BJ (cell line): ENCODE measurements around the gene MYADML2. TPM values are rescaled to one million over a fixed set of nuclear protein-coding genes. Genes with fewer than 3 reads are reported as not detected.

ENCODE experiments used
- CTCF ChIA-PET: fragments of 350-600 bp; formaldehyde crosslinking; extraction: SDS; loops from one replicate; lab custom pipeline; 2021; ENCODE audit warnings: antibody characterized with exemption, inconsistent platforms; lab: Yijun Ruan, JAX
- POLR2A ChIA-PET: fragments of 300-600 bp; sonication (Branson Sonifier 250); formaldehyde crosslinking; extraction: SDS; loops from one replicate; lab custom pipeline; 2021; ENCODE audit warnings: antibody characterized with exemption; lab: Charles Lee
- DNase-seq: peaks from one replicate; pipeline ENCODE4 v3.0.0-alpha.2; 2011; ENCODE audit warnings: low read depth
- H3K27me3 ChIP-seq: 2 replicates; pipeline ENCODE4 v1.6.0; 2011; ENCODE audit warnings: low read length; ENCODE audit not compliant: control insufficient read depth, insufficient read depth
- H3K36me3 ChIP-seq: 2 replicates; pipeline ENCODE4 v1.5.1; 2011; ENCODE audit warnings: low read length; ENCODE audit not compliant: control insufficient read depth, insufficient read depth
- H3K4me3 ChIP-seq: 2 replicates; pipeline ENCODE4 v1.5.1; 2011; ENCODE audit warnings: low read depth, mild to moderate bottlenecking, control low read depth, low read length
- polyA plus RNA-seq: library from polyadenylated mRNA; depleted of rRNA; stranded (reverse); fragments of >200 nt; gene quantifications from 2 replicates; pipeline ENCODE4 v1.2.3, GENCODE V29; 2011
- TF ChIP-seq, protein P1 (sequence below): IDR thresholded peaks from 2 replicates; pipeline ENCODE4 v1.5.1; 2011; ENCODE audit warnings: low read depth, mild to moderate bottlenecking, control low read depth, inconsistent platforms, low read length, moderate library complexity; ENCODE audit not compliant: insufficient read depth

Gene MYADML2
- polyA plus RNA-seq, 1 experiment: not detected

DNA sequence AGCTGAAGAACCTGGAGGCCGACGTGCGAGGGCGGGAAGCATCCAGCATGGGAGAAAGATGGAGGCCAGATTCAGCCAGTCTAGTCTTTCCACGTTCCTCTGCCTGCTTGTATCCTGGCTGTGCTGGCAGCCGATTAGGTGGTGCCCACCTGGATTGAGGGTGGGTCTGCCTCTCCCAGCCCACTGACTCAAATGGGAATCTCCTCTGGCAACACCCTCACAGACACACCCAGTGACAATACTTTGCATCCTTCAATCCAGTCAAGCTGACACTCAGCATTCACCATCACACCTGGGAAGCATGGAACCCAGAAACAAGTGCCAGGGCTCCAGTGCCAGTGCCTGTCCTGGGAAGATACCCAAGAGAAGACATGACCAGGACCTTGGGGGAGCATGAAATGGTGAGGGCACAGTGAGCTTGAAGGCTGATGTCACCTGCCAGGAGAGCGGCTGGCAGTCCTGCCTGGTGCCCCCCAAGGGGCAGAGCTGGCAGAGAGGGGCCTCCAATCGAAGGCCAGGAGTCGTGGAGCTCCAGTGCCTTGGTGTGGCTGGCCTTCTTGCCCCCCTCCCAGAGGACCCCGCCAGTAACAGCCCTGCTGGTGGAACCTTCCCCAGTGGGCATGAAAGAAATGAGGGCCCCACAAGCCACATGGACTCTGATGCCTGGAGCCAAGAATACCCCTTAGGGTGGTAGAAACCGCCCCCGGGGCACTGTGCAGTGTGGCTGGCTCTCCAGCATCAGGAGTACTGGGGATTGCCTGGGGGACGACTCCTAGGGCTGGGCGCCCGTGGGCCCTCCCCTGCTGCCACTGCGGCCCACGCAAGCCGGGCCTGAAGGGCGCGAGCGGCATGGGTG lies 45.6 kb downstream of the MYADML2 start:
- CTCF ChIA-PET: no interaction called here
- TF ChIP-seq, protein P1, sequence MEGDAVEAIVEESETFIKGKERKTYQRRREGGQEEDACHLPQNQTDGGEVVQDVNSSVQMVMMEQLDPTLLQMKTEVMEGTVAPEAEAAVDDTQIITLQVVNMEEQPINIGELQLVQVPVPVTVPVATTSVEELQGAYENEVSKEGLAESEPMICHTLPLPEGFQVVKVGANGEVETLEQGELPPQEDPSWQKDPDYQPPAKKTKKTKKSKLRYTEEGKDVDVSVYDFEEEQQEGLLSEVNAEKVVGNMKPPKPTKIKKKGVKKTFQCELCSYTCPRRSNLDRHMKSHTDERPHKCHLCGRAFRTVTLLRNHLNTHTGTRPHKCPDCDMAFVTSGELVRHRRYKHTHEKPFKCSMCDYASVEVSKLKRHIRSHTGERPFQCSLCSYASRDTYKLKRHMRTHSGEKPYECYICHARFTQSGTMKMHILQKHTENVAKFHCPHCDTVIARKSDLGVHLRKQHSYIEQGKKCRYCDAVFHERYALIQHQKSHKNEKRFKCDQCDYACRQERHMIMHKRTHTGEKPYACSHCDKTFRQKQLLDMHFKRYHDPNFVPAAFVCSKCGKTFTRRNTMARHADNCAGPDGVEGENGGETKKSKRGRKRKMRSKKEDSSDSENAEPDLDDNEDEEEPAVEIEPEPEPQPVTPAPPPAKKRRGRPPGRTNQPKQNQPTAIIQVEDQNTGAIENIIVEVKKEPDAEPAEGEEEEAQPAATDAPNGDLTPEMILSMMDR: no peak
- Histone ChIP-seq H3K4me3 (peak overlapping the region; percentile 27), H3K36me3 (peaks cover 17% of the 10 kb centered on the region), H3K27me3 (no peaks in the 10 kb centered on the region)
- POLR2A ChIA-PET: no interaction called here
- DNase-seq: no peak

DNA sequence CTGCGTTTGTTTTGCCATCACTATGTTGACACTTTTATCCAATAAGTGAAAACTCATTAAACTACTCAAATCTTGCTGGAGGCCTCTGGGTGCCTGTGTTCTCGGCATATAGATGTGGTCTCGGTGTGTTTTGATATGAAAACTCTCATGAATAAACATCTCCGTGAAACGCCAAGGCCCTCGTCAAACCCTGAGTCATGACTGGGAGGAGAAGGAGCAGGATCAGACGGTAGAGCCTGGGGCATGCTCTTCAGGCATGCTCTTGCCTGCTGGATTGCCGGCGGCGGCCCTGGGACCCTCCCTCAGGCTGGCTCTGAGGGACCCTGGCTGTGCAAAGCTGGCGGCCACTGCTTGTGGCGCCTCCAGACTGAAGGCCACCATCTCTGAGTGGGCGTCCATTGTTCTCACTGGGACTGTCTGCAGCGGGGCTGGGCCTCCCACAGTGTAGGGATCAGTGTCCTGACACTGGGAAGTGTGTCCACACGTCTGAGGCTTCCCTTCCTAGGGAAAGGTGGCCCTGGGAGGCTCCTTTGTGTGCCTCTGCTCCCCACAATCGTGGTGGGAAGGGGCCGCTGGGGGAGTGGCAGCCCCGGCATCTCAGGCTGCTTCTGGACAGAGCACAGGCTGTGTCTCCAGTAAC lies 46.7 kb downstream of the MYADML2 start:
- H3K36me3 ChIP-seq: peaks cover 17% of the 10 kb centered on the region
- ChIA-PET POLR2A (no interaction called here), CTCF (no interaction called here)
- H3K27me3 ChIP-seq: no peaks in the 10 kb centered on the region
- H3K4me3 ChIP-seq: no peak overlapping the region
- TF ChIP-seq, protein P1: no peak
- no peak for DNase-seq

DNA sequence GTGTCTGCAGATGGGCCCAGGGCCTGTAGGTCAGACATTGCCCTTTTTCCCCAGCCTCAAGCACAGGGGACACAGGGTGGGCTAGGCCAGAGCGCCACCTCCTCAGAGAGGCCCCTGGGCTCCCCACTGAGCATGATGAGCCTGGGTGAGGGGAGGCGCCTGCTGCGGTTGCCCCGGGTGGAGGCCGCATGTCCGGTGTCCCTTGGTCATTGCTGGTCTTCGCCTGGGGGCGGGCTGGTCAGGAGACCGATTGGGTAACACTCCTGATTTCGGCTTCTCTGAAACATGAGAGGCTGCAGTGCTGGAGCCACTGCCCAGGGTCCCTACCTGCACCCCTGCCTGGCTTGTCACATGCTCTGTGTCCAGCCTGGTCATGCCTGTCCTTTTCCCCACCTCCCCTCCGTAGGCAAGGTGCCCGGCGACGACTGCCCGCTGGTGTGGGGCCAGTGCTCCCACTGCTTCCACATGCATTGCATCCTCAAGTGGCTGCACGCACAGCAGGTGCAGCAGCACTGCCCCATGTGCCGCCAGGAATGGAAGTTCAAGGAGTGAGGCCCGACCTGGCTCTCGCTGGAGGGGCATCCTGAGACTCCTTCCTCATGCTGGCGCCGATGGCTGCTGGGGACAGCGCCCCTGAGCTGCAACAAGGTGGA lies 47.4 kb downstream of the MYADML2 start:
- POLR2A ChIA-PET: no interaction called here
- DNase-seq: no peak
- no peaks in the 10 kb centered on the region for H3K27me3 ChIP-seq
- no peak overlapping the region for H3K4me3 ChIP-seq
- TF ChIP-seq, protein P1: no peak
- CTCF ChIA-PET: no interaction called here
- peaks cover 17% of the 10 kb centered on the region for H3K36me3 ChIP-seq

DNA sequence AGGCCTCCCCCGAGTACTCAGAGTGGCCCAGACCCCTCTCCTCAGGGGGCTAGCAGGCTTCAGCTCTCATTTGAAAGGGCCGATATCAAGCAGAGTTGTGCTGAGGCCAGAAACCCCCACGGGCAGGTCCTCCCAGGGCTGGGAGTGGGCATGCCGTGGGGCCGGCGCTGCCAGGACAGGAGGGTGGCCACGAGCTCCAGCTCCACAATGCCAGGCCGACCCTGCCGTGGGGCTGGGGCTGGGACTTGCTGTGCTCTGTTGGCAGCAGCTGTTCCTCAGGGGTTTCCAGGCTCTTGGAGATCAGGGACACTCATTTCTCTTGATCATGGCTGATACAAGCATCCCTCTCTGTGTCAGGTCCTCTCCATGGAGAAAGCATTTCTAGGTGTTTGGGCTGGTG lies 48.1 kb downstream of the MYADML2 start:
- TF ChIP-seq, protein P1: no peak
- Histone ChIP-seq H3K4me3 (no peak overlapping the region), H3K36me3 (peaks cover 19% of the 10 kb centered on the region), H3K27me3 (no peaks in the 10 kb centered on the region)
- ChIA-PET CTCF (no interaction called here), POLR2A (no interaction called here)
- no peak for DNase-seq
